Measurements from ENCODE around the gene COTL1.

COTL1 gene

DNA sequence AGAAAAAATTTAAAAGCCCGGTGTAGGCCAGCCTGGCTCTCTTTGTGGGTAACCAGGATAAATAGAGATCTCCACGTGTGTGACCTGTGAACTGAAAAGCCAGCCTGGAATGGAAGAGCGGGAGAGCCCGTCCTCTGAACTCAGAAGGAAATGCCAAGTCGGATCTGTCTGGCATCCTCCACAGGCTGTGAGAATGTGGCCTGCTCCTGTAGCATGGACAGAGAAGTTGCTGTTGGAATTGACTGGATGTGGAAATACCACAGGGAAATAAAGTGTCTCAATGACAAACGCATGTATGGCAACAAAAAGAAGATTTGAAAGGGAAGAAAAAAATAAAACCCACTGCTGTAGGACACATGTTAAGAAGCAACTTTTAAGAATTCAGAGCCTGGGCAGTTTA lies 37.1 kb upstream of the COTL1 start:
- H3K4me1 ChIP-seq (ENCODE audit: insufficient read depth, low read length), result no peaks in the 10 kb centered on the region
- H3K36me3 ChIP-seq (ENCODE audit: insufficient read depth, low read length), result peaks cover 50% of the 10 kb centered on the region
- no peak overlapping the region for H3K27ac ChIP-seq (ENCODE audit: low read depth, low read length)
- no peaks in the 10 kb centered on the region for H3K9me3 ChIP-seq (ENCODE audit: low read length)
- no peak overlapping the region for H3K9ac ChIP-seq (ENCODE audit: low read length)
- no peak overlapping the region for H3K4me3 ChIP-seq (ENCODE audit: low read depth in 1 of 2, low read length in 2 of 2)
- H3K27me3 ChIP-seq (ENCODE audit: control insufficient read depth in 1 of 2, insufficient read depth in 2 of 2, low read length in 2 of 2), result no peaks in the 10 kb centered on the region

DNA sequence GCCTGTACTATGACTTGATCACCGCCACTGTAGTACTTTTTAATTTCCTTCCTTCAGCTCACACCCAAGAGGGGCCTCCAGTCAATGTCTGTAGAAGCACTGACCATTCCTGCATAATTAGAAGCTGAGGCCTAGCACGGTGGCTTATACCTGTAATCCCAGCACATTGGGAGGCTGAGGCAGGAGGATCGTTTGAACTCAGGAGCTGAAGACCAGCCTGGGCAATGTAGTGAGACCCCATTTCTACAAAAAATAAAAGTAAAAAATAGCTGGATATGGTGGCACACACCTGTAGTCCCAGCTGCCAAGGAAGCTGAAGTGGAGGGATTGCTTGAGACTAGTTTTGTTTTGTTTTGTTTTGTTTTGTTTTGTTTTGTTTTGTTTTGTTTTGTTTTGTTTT lies 36.4 kb upstream of the COTL1 start:
- H3K4me3 ChIP-seq (ENCODE audit: low read depth in 1 of 2, low read length in 2 of 2), result no peak overlapping the region
- no peaks in the 10 kb centered on the region for H3K9me3 ChIP-seq (ENCODE audit: low read length)
- H3K4me1 ChIP-seq (ENCODE audit: insufficient read depth, low read length), result no peaks in the 10 kb centered on the region
- peaks cover 42% of the 10 kb centered on the region for H3K36me3 ChIP-seq (ENCODE audit: insufficient read depth, low read length)
- no peak overlapping the region for H3K9ac ChIP-seq (ENCODE audit: low read length)
- no peaks in the 10 kb centered on the region for H3K27me3 ChIP-seq (ENCODE audit: control insufficient read depth in 1 of 2, insufficient read depth in 2 of 2, low read length in 2 of 2)
- no peak overlapping the region for H3K27ac ChIP-seq (ENCODE audit: low read depth, low read length)

DNA sequence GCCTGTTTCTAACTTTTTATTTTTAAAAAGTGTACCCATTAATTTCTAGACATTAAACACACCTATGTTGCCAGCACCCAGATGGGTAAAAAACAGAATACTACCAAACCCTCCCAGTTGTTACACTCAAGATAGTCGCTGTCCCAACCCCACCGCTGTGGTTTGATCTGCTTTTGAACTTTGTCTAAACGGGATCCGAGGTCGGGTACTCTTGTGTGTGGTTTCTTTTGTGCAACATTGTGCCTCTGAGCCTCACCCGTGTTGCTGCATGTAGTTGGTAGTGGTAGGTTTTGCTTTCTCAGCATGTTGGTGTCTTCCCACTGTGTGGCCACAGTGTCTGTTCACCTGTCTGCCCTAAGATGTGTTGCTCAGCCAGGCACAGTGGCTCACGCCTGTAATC lies 34.7 kb upstream of the COTL1 start:
- no peak overlapping the region for H3K9ac ChIP-seq (ENCODE audit: low read length)
- no peak overlapping the region for H3K27ac ChIP-seq (ENCODE audit: low read depth, low read length)
- no peak overlapping the region for H3K4me3 ChIP-seq (ENCODE audit: low read depth in 1 of 2, low read length in 2 of 2)
- peaks cover 2% of the 10 kb centered on the region for H3K4me1 ChIP-seq (ENCODE audit: insufficient read depth, low read length)
- H3K9me3 ChIP-seq (ENCODE audit: low read length), result no peaks in the 10 kb centered on the region
- no peaks in the 10 kb centered on the region for H3K27me3 ChIP-seq (ENCODE audit: control insufficient read depth in 1 of 2, insufficient read depth in 2 of 2, low read length in 2 of 2)
- H3K36me3 ChIP-seq (ENCODE audit: insufficient read depth, low read length), result peaks cover 26% of the 10 kb centered on the region

DNA sequence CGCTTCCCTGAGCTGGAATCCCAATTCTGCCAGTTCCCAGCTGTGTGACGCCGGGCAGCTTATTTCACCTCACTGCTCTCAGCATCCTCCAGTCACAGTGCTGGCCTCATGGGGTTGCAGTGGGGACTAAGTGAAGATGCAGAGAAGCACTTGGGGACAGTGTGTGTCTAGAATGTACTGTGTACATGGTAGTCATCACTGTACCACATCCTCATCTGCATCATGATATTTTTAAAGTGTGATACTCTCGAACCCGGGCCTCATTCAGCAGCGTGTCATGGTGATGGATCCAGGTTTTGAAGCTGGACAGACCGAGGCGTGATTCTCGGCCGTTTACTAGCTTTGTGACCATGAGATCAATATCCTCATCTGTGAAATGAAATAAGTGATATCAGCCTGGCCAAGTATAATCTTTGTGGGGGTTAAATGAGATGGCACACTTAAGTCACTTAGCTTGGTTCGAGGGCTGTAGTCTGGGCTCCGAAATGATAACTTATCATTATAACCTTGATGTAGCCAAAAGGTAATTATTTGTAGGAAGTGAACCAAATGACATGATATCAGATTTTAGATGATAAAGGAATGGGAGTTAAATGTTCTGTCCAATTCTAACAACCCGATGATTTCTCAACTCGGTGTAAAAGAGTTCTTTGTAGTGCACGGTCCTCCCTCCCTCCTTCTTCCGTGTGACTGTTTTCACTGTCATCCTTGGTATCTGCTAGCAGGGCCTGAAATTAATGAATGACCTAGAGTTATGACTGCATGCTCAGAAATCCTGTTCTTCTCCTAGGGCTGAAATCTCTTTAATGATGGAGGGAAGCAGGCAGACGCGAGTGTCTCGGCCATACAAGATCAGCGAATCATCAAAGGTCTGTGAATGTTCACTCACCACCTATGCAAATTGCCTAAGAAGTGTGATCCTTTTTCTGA lies 32.4 kb upstream of the COTL1 start:
- H3K4me1 ChIP-seq (ENCODE audit: insufficient read depth, low read length), result peaks cover 5% of the 10 kb centered on the region
- peaks cover 18% of the 10 kb centered on the region for H3K36me3 ChIP-seq (ENCODE audit: insufficient read depth, low read length)
- no peak overlapping the region for H3K9ac ChIP-seq (ENCODE audit: low read length)
- H3K27ac ChIP-seq (ENCODE audit: low read depth, low read length), result no peak overlapping the region
- no peak overlapping the region for H3K4me3 ChIP-seq (ENCODE audit: low read depth in 1 of 2, low read length in 2 of 2)
- no peaks in the 10 kb centered on the region for H3K27me3 ChIP-seq (ENCODE audit: control insufficient read depth in 1 of 2, insufficient read depth in 2 of 2, low read length in 2 of 2)
- H3K9me3 ChIP-seq (ENCODE audit: low read length), result no peaks in the 10 kb centered on the region

DNA sequence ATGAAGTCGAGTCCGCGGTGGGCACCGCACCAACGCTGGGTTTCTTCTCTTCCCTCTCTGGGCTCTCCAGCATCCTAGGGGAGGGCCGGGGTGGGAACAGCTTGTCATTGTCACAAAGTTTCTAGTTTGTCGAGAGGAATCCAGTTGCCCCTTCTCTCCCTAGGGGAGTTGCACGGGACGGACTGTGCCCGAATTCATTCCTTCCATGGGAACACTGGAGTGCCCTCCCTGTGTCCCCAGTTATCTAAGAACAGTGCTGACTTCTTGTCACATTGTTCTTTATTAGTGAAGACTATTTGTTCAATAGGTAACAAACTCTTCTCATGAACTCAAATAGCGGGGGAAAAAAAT lies 31.6 kb upstream of the COTL1 start:
- Histone ChIP-seq H3K27ac (ENCODE audit: low read depth, low read length) (peak overlapping the region; percentile 95), H3K9ac (ENCODE audit: low read length) (no peak overlapping the region), H3K9me3 (ENCODE audit: low read length) (no peaks in the 10 kb centered on the region), H3K4me1 (ENCODE audit: insufficient read depth, low read length) (peaks cover 5% of the 10 kb centered on the region), H3K27me3 (ENCODE audit: control insufficient read depth in 1 of 2, insufficient read depth in 2 of 2, low read length in 2 of 2) (no peaks in the 10 kb centered on the region), H3K36me3 (ENCODE audit: insufficient read depth, low read length) (peaks cover 18% of the 10 kb centered on the region), H3K4me3 (ENCODE audit: low read depth in 1 of 2, low read length in 2 of 2) (peak overlapping the region; percentile 66 to 68)

DNA sequence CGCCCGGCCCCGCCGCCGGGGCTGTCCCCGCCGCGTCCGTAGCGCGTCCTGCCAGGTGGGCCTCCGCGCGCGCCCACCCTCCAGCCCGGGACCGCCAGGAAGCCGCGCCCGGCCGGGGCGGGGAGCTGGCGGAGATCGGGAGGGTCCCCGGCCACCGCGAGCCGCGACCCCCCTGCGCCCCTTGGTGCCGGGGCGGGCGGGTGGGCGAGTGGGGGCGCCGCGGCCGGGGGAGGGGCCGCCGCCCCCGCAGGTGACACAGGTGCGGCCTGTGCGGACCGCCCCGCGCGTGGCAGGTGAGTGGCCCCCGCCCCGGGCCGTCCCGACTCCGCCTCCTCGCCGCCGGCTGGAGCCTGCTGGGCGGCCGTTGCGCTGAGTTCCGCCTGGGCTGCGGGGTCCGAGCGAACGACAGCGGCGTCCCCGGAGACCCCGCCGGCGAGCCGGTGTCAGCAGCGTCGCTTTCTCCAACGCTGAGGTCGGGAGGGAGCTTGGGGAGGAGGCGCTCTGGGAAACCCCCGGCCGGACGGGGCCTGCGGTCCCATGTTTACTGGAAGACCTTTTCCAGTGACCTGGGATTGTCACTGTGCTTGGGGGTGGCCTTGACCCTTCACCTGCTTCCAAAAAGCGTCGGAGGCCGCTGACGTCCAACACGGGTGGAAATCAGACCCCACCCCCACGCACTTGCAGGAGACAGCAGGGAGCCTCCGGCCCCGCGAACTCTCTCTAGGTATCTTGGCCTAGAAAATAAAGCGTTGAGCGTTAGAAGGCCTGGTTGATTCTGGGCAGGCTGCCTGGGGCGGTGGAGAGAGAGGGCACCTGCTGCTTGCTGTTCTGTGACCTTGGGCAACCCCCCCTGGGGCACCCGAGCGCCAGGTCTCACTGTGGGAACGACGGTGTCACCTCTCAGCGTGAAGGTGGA lies 31.0 kb upstream of the COTL1 start:
- Histone ChIP-seq H3K36me3 (ENCODE audit: insufficient read depth, low read length) (peaks cover 18% of the 10 kb centered on the region), H3K4me3 (ENCODE audit: low read depth in 1 of 2, low read length in 2 of 2) (peak overlapping the region; percentile 66 to 68), H3K27ac (ENCODE audit: low read depth, low read length) (peak overlapping the region; percentile 95), H3K9me3 (ENCODE audit: low read length) (no peaks in the 10 kb centered on the region), H3K27me3 (ENCODE audit: control insufficient read depth in 1 of 2, insufficient read depth in 2 of 2, low read length in 2 of 2) (no peaks in the 10 kb centered on the region), H3K9ac (ENCODE audit: low read length) (peak overlapping the region; percentile 45), H3K4me1 (ENCODE audit: insufficient read depth, low read length) (peaks cover 7% of the 10 kb centered on the region)

DNA sequence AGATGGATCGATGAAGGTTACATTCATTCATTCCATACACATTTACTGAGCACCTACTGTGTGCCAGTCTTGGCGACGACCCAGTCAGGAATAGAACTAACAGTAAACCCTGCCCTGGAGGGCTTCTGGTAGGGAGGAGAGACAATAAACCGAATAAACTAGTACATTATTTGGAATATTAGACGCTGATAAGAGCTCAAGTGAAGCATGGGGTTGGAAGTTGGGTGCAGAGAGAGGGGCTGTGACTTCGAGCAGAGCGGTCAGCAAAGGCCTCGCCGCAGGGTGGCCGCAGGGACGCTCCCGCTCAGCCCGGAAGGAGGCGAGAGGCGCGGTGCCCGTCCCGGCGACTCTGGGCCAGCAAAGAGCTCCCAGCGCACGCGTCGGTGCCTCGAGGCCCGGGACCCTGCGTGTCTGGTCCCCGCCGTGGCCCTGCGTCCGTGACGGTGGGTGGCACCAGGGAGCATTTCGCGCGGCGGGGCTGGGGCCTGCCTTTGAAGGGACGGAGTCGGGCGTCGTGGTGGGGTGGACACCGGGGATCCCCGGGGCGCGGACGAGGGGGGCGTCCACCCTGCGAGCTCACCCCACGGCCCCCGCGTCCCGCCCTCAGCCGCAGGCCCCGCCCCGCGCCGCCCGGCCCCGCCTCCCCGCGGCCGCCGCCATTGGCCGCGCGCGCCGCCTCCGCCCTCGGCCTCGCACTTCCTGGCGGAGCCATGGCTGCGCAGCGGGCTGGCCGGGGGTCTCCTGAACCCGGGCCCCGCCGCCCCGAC lies 30.1 kb upstream of the COTL1 start, which contains the start of gene KLHL36:
TSS of gene KLHL36 (plus strand) at position 684 of the 767 bp plus-strand sequence. CDS start 2,357 bp downstream, outside the sequence.
- H3K9me3 ChIP-seq (ENCODE audit: low read length), result no peaks in the 10 kb centered on the region
- peak within 1 kb of the TSS; percentile 66 to 68 for H3K4me3 ChIP-seq (ENCODE audit: low read depth in 1 of 2, low read length in 2 of 2)
- H3K27me3 ChIP-seq (ENCODE audit: control insufficient read depth in 1 of 2, insufficient read depth in 2 of 2, low read length in 2 of 2), result no peaks in the 10 kb centered on the region
- peaks cover 15% of the 10 kb centered on the region for H3K4me1 ChIP-seq (ENCODE audit: insufficient read depth, low read length)
- peaks cover 18% of the 10 kb centered on the region for H3K36me3 ChIP-seq (ENCODE audit: insufficient read depth, low read length)
- H3K9ac ChIP-seq (ENCODE audit: low read length), result peak within 1 kb of the TSS; percentile 45
- H3K27ac ChIP-seq (ENCODE audit: low read depth, low read length), result peak within 1 kb of the TSS; percentile 95

DNA sequence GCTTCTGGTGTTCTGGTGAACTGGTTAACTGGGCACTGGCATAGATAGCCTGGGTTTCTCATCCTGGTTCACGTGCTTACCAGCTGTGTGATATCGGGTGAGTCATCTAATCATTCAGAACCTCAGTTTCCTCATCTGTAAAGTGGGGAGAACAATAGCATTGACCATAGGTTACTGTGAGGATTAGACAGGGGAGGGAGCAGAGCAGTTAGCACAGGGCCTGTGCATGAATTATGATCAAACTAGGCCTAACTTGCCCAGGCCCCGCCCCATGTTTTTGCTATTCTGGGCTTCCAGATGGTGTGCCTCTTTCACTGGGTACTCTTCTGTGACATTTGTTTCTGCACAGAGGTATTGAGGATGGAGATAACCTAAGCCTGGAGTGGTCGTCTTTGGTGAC lies 25.8 kb upstream of the COTL1 start:
- no peaks in the 10 kb centered on the region for H3K27me3 ChIP-seq (ENCODE audit: control insufficient read depth in 1 of 2, insufficient read depth in 2 of 2, low read length in 2 of 2)
- H3K4me3 ChIP-seq (ENCODE audit: low read depth in 1 of 2, low read length in 2 of 2), result no peak overlapping the region
- peaks cover 25% of the 10 kb centered on the region for H3K4me1 ChIP-seq (ENCODE audit: insufficient read depth, low read length)
- H3K9ac ChIP-seq (ENCODE audit: low read length), result no peak overlapping the region
- H3K36me3 ChIP-seq (ENCODE audit: insufficient read depth, low read length), result no peaks in the 10 kb centered on the region
- H3K9me3 ChIP-seq (ENCODE audit: low read length), result no peaks in the 10 kb centered on the region
- H3K27ac ChIP-seq (ENCODE audit: low read depth, low read length), result peak overlapping the region; percentile 48

DNA sequence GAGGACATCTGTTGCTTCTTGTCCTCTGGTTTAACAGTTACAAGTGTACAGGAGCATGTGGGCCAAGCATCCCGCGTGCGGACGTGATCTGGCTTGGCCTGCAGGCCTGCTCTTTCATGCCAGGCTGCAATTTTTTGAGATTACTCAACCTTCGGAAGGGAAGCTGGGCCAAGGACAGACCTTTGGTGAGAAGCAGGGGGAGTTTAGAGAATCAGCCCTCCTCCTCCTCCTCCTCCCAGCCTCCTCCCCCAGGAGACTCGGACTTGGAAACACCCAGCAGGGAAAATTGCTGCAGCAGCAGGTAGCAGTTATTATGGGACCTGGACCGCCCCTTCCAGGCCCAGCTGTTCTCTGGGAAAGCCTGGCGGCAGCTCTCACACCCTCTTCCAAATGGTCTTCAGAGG lies 25.3 kb upstream of the COTL1 start:
- Histone ChIP-seq H3K9ac (ENCODE audit: low read length) (no peak overlapping the region), H3K27ac (ENCODE audit: low read depth, low read length) (peak overlapping the region; percentile 48), H3K4me3 (ENCODE audit: low read depth in 1 of 2, low read length in 2 of 2) (no peak overlapping the region), H3K27me3 (ENCODE audit: control insufficient read depth in 1 of 2, insufficient read depth in 2 of 2, low read length in 2 of 2) (no peaks in the 10 kb centered on the region), H3K4me1 (ENCODE audit: insufficient read depth, low read length) (peaks cover 25% of the 10 kb centered on the region), H3K9me3 (ENCODE audit: low read length) (no peaks in the 10 kb centered on the region), H3K36me3 (ENCODE audit: insufficient read depth, low read length) (no peaks in the 10 kb centered on the region)

DNA sequence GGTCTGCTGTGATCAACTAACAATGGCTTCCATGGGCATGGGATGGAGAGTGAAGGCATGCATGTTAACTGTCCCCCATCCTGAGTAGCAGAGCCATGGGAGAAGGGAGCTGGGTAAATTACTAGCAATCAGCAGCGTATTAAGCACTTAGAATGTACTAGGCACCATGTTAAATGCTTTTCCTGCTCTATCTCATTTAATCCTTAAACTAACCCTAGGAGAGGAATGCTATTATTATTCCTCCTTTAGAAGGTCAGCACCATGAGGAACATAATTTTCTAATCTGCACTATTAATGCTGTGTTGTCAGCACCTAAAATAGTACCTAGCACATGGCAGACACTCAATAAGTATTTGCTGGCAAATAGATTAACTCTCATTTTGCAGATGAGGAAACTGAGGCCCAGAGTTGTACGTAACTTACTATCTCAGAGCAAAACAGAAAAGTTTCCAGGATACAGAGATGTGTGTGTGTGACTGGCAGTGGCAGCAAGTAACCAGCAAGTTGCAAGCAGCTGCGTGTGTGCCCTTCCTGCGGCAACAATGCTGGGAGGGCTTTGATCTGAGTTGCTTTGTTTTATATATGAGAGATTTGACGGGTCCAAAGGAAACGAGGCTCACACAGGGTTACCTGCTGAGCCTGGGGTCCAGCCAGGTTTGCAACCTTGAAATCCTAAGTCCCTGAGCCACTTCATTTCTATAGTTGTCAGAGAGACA lies 23.9 kb upstream of the COTL1 start:
- no peaks in the 10 kb centered on the region for H3K27me3 ChIP-seq (ENCODE audit: control insufficient read depth in 1 of 2, insufficient read depth in 2 of 2, low read length in 2 of 2)
- H3K4me1 ChIP-seq (ENCODE audit: insufficient read depth, low read length), result peaks cover 20% of the 10 kb centered on the region
- no peak overlapping the region for H3K4me3 ChIP-seq (ENCODE audit: low read depth in 1 of 2, low read length in 2 of 2)
- H3K36me3 ChIP-seq (ENCODE audit: insufficient read depth, low read length), result no peaks in the 10 kb centered on the region
- H3K9ac ChIP-seq (ENCODE audit: low read length), result no peak overlapping the region
- H3K27ac ChIP-seq (ENCODE audit: low read depth, low read length), result no peak overlapping the region
- no peaks in the 10 kb centered on the region for H3K9me3 ChIP-seq (ENCODE audit: low read length)
